Skeletal muscle tissue (tissue), 4 donors: ENCODE measurements around the gene TBC1D8. TPM values are rescaled to one million over a fixed set of nuclear protein-coding genes. Genes with fewer than 3 reads are reported as not detected.

Experiments
- H3K27ac ChIP-seq: one replicate; pipeline ENCODE4 v1.7.0; 2013; ENCODE audit warnings: mild to moderate bottlenecking, low read depth, low read length, inconsistent platforms
- H3K27me3 ChIP-seq, 3 donors: one replicate each; pipeline ENCODE4 v1.7.0; 2013; ENCODE audit warnings: low read length in 3 of 3; ENCODE audit not compliant: control insufficient read depth in 3 of 3, insufficient read depth in 3 of 3
- H3K36me3 ChIP-seq, 3 donors: one replicate each; pipeline ENCODE4 v1.7.0; 2013; ENCODE audit warnings: low read length in 3 of 3; ENCODE audit not compliant: control insufficient read depth in 3 of 3, insufficient read depth in 3 of 3
- H3K4me1 ChIP-seq, 3 donors: one replicate each; pipeline ENCODE4 v1.7.0; 2013; ENCODE audit warnings: low read length in 3 of 3, mild to moderate bottlenecking in 3 of 3; ENCODE audit not compliant: control insufficient read depth in 3 of 3, insufficient read depth in 3 of 3
- H3K4me3 ChIP-seq, 3 donors: one replicate each; pipeline ENCODE4 v1.7.0; 2013; ENCODE audit warnings: low read length in 3 of 3
- H3K9ac ChIP-seq, 3 donors: one replicate each; pipeline ENCODE4 v1.7.0; 2013; ENCODE audit warnings: low read length in 3 of 3, mild to moderate bottlenecking in 3 of 3, moderate library complexity in 2 of 3, low read depth in 1 of 3
- H3K9me3 ChIP-seq, 3 donors: one replicate each; pipeline ENCODE4 v1.7.0; 2013; ENCODE audit warnings: low read length in 3 of 3; ENCODE audit not compliant: control insufficient read depth in 3 of 3
- total RNA-seq: library from RNA; depleted of rRNA; stranded (reverse); fragments of >200 nt; gene quantifications from one replicate; pipeline ENCODE4 v1.2.3, GENCODE V29; 2014
- donor health status: Osteomylitis.

The TBC1D8 gene
- total RNA-seq, 1 donor from 2014 or later: 16.2 TPM

GRCh38 chr2:101082998-101083397, 68.2 kb downstream of the TBC1D8 start:
- Histone ChIP-seq H3K36me3 (peaks cover 9 to 16% (median 10%) of the 10 kb centered on the region in 3 donors), H3K27me3 (no peaks in the 10 kb centered on the region), H3K27ac (no peak overlapping the region), H3K9ac (no peak overlapping the region), H3K4me3 (no peak overlapping the region), H3K4me1 (peaks cover 2 to 28% (median 8%) of the 10 kb centered on the region in 3 donors), H3K9me3 (no peaks in the 10 kb centered on the region)

GRCh38 chr2:101081375-101081907, 69.7 kb downstream of the TBC1D8 start:
- H3K27ac ChIP-seq: no peak overlapping the region
- no peaks in the 10 kb centered on the region for H3K27me3 ChIP-seq
- peak overlapping the region in 1 of 3 donors; percentile 25 for H3K9ac ChIP-seq
- peaks cover 4 to 28% (median 11%) of the 10 kb centered on the region in 3 donors for H3K4me1 ChIP-seq
- H3K4me3 ChIP-seq: no peak overlapping the region
- H3K9me3 ChIP-seq: no peaks in the 10 kb centered on the region
- H3K36me3 ChIP-seq: peaks cover 9 to 16% (median 10%) of the 10 kb centered on the region in 3 donors

DNA sequence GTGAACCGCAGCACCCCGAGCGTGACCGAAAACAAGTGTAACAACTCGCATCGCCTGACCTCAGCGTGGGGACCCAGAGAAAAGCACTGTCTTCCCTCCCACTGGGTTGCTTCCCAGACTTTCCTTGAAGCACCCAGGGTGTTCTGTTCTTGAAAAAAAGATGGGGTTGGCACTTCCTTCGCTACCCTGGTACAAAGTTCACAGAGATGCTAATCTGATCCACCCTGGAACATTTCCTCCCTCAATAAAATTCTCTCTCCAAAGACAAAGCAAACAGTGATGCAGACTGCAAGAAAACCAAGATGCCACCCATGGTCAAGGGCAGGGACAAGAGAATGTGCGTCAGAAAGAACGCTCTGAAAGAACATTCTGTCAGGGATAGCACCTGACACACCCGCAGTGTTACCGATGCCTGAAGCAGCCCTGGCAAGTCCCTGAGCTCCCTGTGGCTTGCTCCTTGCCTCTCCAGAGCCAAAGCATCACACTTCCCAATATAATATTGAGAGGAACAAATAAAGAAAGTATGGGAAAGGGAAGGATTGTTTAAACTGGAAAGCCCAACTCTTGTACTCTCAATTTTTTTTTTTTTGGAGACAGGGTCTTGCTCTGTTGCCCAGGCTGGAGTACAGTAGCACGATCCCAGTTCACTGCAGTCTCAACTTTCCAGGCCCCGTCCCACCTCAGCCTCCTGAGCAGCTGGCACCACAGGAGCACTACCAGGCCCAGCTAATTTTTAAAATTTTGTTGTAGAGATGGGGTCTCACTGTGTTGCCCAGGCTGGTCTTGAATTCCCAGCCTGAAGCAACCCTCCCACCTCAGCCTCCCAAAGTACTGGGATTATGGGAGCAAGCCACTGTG, 70.7 kb downstream of the TBC1D8 start:
- Histone ChIP-seq H3K4me3 (peak overlapping the region in 1 of 3 donors; percentile 13), H3K9me3 (no peaks in the 10 kb centered on the region), H3K27ac (no peak overlapping the region), H3K36me3 (peaks cover 9 to 15% (median 10%) of the 10 kb centered on the region in 3 donors), H3K27me3 (no peaks in the 10 kb centered on the region), H3K9ac (peak overlapping the region in 1 of 3 donors; percentile 16), H3K4me1 (peaks cover 5 to 28% (median 17%) of the 10 kb centered on the region in 3 donors)

DNA sequence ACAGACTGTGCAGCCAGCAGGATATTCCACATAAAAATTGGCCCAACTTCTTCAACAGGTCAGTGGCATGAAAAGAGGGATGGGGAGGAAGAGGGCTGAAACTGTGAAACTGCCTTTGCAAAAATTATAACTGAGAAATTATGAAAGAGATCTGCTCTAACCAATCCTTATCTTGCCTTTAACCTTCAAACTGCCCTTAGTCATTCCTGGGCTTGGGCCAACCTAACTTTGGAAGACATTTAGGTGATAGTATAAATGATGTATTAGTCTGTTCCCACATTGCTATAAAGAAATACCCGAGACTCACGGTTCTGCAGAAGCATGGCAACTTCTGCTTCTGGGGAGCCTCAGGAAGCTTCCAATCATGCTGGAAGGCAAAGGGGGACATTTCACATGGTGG, 74.6 kb downstream of the TBC1D8 start:
- H3K9ac ChIP-seq: no peak overlapping the region
- H3K27me3 ChIP-seq: no peaks in the 10 kb centered on the region
- H3K36me3 ChIP-seq: no peaks in the 10 kb centered on the region
- no peak overlapping the region for H3K4me3 ChIP-seq
- H3K4me1 ChIP-seq: peaks cover 5 to 14% (median 8%) of the 10 kb centered on the region in 3 donors
- peaks cover 0 to 2% (median 0%) of the 10 kb centered on the region in 3 donors for H3K9me3 ChIP-seq
- no peak overlapping the region for H3K27ac ChIP-seq

DNA sequence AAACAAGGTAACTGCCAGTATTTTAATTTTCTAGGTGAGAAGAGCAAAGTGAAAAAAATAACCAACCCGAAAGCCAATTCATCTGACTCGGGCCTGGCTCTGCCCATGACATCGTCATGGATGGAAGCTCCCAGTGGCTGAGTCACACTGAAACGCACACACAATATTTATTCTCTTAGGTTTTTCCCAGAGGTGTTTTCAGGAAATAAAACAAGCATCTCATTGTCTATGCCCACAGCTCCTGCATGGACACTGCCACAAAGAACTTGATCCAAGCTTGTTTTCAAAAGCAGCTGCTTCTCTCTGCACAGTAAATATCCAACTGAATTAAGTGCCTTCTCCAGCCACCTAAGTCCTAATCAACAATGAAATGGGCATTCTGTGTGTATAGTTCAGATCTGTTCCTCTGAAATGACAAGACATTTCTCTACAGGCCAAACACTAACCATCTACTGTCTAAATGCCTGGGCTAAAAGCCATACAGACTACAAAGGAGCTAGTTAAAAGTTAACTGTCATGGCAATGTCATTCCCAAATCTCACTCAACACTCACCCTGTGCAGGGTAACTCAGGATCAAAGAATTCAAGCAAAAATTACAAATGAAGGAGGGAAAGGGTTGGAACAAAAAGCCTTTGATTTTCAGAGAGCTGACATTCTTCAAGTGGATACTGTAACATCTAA, 86.2 kb downstream of the TBC1D8 start:
- Histone ChIP-seq H3K27ac (peak overlapping the region; percentile 42), H3K4me3 (no peak overlapping the region), H3K9ac (no peak overlapping the region), H3K4me1 (peaks cover 19 to 45% (median 31%) of the 10 kb centered on the region in 3 donors), H3K27me3 (no peaks in the 10 kb centered on the region), H3K36me3 (peaks cover 0 to 2% (median 0%) of the 10 kb centered on the region in 3 donors), H3K9me3 (no peaks in the 10 kb centered on the region)

DNA sequence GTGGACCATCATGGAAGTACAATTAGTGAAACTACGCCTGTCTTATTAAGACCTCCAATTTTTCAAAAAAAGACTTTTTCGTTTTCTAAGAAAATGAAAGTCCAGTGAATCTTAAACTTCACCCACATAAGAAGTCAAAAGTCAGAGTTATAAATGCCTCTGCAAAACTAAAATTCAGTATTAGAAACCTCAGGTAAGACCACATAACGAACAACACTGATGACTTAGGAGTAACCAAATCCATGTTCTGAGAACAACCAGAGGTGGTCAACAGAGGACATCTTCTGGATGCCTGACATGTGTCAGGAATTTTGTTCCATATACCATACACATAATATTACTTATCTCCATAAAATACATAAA, 86.7 kb downstream of the TBC1D8 start:
- Histone ChIP-seq H3K27me3 (no peaks in the 10 kb centered on the region), H3K36me3 (peaks cover 0 to 2% (median 0%) of the 10 kb centered on the region in 3 donors), H3K27ac (peak overlapping the region; percentile 42), H3K9ac (no peak overlapping the region), H3K4me1 (peaks cover 19 to 47% (median 31%) of the 10 kb centered on the region in 3 donors), H3K4me3 (no peak overlapping the region), H3K9me3 (no peaks in the 10 kb centered on the region)

DNA sequence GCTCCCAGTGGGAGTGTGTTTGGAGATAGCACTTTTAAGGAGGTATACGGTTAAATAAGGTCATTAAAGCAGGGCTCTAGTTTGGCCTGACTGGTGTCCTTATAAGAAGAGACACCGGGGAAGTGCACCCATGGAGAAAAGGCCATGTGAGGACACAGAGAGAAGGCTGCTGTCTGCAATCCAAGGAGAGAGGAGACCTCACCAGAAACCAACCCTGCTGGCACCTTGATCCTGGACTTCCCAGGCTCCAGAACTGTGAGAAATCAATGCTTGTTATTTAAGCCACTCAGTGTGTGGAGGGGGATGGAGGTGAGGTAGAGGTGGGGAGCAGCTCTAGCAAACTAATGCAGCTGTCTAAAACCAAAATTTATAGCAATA, 87.1 kb downstream of the TBC1D8 start:
- H3K4me3 ChIP-seq: no peak overlapping the region
- H3K27ac ChIP-seq: peak overlapping the region; percentile 42
- peaks cover 19 to 47% (median 31%) of the 10 kb centered on the region in 3 donors for H3K4me1 ChIP-seq
- H3K9ac ChIP-seq: no peak overlapping the region
- H3K36me3 ChIP-seq: peaks cover 0 to 2% (median 2%) of the 10 kb centered on the region in 3 donors
- no peaks in the 10 kb centered on the region for H3K9me3 ChIP-seq
- no peaks in the 10 kb centered on the region for H3K27me3 ChIP-seq

GRCh38 chr2:101063352-101064124, 87.6 kb downstream of the TBC1D8 start:
- H3K27ac ChIP-seq: peak overlapping the region; percentile 46
- no peaks in the 10 kb centered on the region for H3K9me3 ChIP-seq
- no peaks in the 10 kb centered on the region for H3K27me3 ChIP-seq
- H3K4me1 ChIP-seq: peaks cover 19 to 47% (median 31%) of the 10 kb centered on the region in 3 donors
- H3K36me3 ChIP-seq: peaks cover 0 to 4% (median 2%) of the 10 kb centered on the region in 3 donors
- H3K4me3 ChIP-seq: no peak overlapping the region
- H3K9ac ChIP-seq: no peak overlapping the region

DNA sequence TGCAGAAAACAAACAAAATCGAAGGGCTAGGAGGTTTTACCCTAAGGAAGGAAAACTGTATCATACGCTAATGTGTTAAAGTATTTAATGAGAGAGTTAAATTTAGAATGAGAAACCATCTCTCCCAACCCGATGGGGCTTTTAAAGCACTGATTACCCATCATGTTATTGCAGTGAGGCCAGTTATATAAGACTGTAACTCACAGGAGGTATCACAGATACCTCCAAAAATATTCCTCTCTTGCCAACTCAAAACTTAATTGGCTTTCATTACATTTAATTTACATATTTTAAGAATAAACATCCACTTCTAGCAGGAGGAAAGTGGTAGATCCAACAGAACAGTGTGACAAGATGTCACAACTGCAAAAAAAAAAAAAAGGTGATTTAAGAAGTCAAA, 92.8 kb downstream of the TBC1D8 start:
- Histone ChIP-seq H3K36me3 (peaks cover 11 to 25% (median 25%) of the 10 kb centered on the region in 3 donors), H3K4me1 (peaks cover 4 to 32% (median 16%) of the 10 kb centered on the region in 3 donors), H3K4me3 (no peak overlapping the region)

More for the DNA sequence above, 92.8 kb downstream of the TBC1D8 start:
- H3K9ac ChIP-seq: no peak overlapping the region
- no peak overlapping the region for H3K27ac ChIP-seq
- no peaks in the 10 kb centered on the region for H3K9me3 ChIP-seq
- no peaks in the 10 kb centered on the region for H3K27me3 ChIP-seq
